H9 (cell line): ENCODE data around the gene DNAJB4. TPM values are rescaled to one million over a fixed set of nuclear protein-coding genes. Genes with fewer than 3 reads are reported as not detected.

Experiments used
- DNase-seq: peaks from one replicate; pipeline ENCODE4 v3.0.0-alpha.2; 2017
- H2AFZ ChIP-seq: one replicate; pipeline ENCODE4 v1.6.1; 2013; ENCODE audit warnings: mild to moderate bottlenecking, low read length, control low read depth, moderate library complexity
- H2AK5ac ChIP-seq: 2 replicates; pipeline ENCODE4 v1.6.1; 2013; ENCODE audit warnings: low read length, control low read depth, mixed read lengths; ENCODE audit not compliant: insufficient read length
- H2BK120ac ChIP-seq: one replicate; pipeline ENCODE4 v1.6.1; 2013; ENCODE audit warnings: low read depth, mild to moderate bottlenecking, low read length, control low read depth, inconsistent platforms; ENCODE audit not compliant: poor library complexity, severe bottlenecking
- H2BK12ac ChIP-seq: 2 replicates; pipeline ENCODE4 v1.6.1; 2013; ENCODE audit warnings: low read length, control low read depth, mixed read lengths, low read depth; ENCODE audit not compliant: insufficient read length
- H2BK15ac ChIP-seq: 2 replicates; pipeline ENCODE4 v1.6.1; 2013; ENCODE audit warnings: low read depth, low read length, control low read depth
- H2BK20ac ChIP-seq: one replicate; pipeline ENCODE4 v1.6.1; 2013; ENCODE audit warnings: low read depth, mild to moderate bottlenecking, low read length, control low read depth, inconsistent platforms; ENCODE audit not compliant: poor library complexity, severe bottlenecking
- H2BK5ac ChIP-seq: 2 replicates; pipeline ENCODE4 v1.6.1; 2013; ENCODE audit warnings: low read length, control low read depth, mixed read lengths; ENCODE audit not compliant: insufficient read length
- H3K14ac ChIP-seq: 2 replicates; pipeline ENCODE4 v1.6.1; 2013; ENCODE audit warnings: low read length, control low read depth; ENCODE audit not compliant: insufficient read depth
- H3K18ac ChIP-seq: 2 replicates; pipeline ENCODE4 v1.6.1; 2013; ENCODE audit warnings: low read depth, mild to moderate bottlenecking, mixed read lengths, low read length, control low read depth; ENCODE audit not compliant: insufficient read length
- H3K23ac ChIP-seq: 2 replicates; pipeline ENCODE4 v1.6.1; 2013; ENCODE audit warnings: low read length, control low read depth, mixed read lengths, low read depth; ENCODE audit not compliant: insufficient read length
- H3K23me2 ChIP-seq: 2 replicates; pipeline ENCODE4 v1.6.1; 2013; ENCODE audit warnings: low read depth, mild to moderate bottlenecking, mixed read lengths, low read length, control low read depth; ENCODE audit not compliant: insufficient read length, poor library complexity, severe bottlenecking
- H3K27ac ChIP-seq: 2 replicates; pipeline ENCODE4 v1.5.1; 2013; ENCODE audit warnings: low read length, control low read depth, mixed read lengths, low read depth; ENCODE audit not compliant: insufficient read length
- H3K27me3 ChIP-seq: 2 replicates; pipeline ENCODE4 v1.6.1; 2013; ENCODE audit warnings: low read length, control low read depth, inconsistent platforms; ENCODE audit not compliant: insufficient read depth
- H3K4ac ChIP-seq: 2 replicates; pipeline ENCODE4 v1.6.1; 2013; ENCODE audit warnings: low read depth, mild to moderate bottlenecking, control low read depth, inconsistent platforms, low read length, moderate library complexity
- H3K4me1 ChIP-seq: 2 replicates; pipeline ENCODE4 v1.6.1; 2013; ENCODE audit warnings: low read length, control low read depth, inconsistent platforms; ENCODE audit not compliant: insufficient read depth
- H3K4me2 ChIP-seq: 2 replicates; pipeline ENCODE4 v1.6.1; 2013; ENCODE audit warnings: low read length, control low read depth, mixed read lengths; ENCODE audit not compliant: insufficient read length, insufficient read depth
- H3K56ac ChIP-seq: 2 replicates; pipeline ENCODE4 v1.6.1; 2013; ENCODE audit warnings: low read depth, mild to moderate bottlenecking, mixed read lengths, low read length, control low read depth; ENCODE audit not compliant: insufficient read length
- H3K79me1 ChIP-seq: 2 replicates; pipeline ENCODE4 v1.6.1; 2013; ENCODE audit warnings: low read depth, mild to moderate bottlenecking, moderate library complexity, low read length, control low read depth, inconsistent platforms; ENCODE audit not compliant: insufficient read depth, poor library complexity, severe bottlenecking
- H3K79me2 ChIP-seq: 2 replicates; pipeline ENCODE4 v1.6.1; 2013; ENCODE audit warnings: low read length, control low read depth, inconsistent platforms; ENCODE audit not compliant: insufficient read depth
- H3K9ac ChIP-seq: 2 replicates; pipeline ENCODE4 v1.6.1; 2013; ENCODE audit warnings: low read length, control low read depth, mixed read lengths; ENCODE audit not compliant: insufficient read length; ENCODE audit errors: extremely low read depth
- H3K9me3 ChIP-seq: one replicate; pipeline ENCODE4 v1.6.1; 2013; ENCODE audit warnings: low read depth, low read length, inconsistent platforms; ENCODE audit not compliant: control insufficient read depth
- H3T11ph ChIP-seq: one replicate; pipeline ENCODE4 v1.6.1; 2013; ENCODE audit warnings: mild to moderate bottlenecking, low read length, control low read depth, inconsistent platforms
- H4K20me1 ChIP-seq: one replicate; pipeline ENCODE4 v1.6.1; 2013; ENCODE audit not compliant: control insufficient read depth, insufficient read length, insufficient read depth
- H4K5ac ChIP-seq: 2 replicates; pipeline ENCODE4 v1.6.1; 2013; ENCODE audit warnings: low read depth, mild to moderate bottlenecking, mixed read lengths, low read length, control low read depth; ENCODE audit not compliant: insufficient read length
- H4K8ac ChIP-seq: replicated peaks from 2 replicates; pipeline ENCODE4 v1.6.1; 2013; ENCODE audit warnings: low read length, control low read depth, mixed read lengths, low read depth; ENCODE audit not compliant: insufficient read length
- H4K91ac ChIP-seq: 2 replicates; pipeline ENCODE4 v1.6.1; 2013; ENCODE audit warnings: low read depth, mild to moderate bottlenecking, moderate library complexity, mixed read lengths, low read length, control low read depth; ENCODE audit not compliant: insufficient read length
- H3K27ac Mint-ChIP-seq, 3 experiments: 2 replicates in 2 of 3; 3 replicates in 1 of 3; pipeline ENCODE4 v1.8.0; 2020 to 2021; ENCODE audit warnings: mixed read lengths in 3 of 3, mild to moderate bottlenecking in 1 of 3, moderate library complexity in 1 of 3
- H3K27me3 Mint-ChIP-seq: 2 replicates; pipeline ENCODE4 v1.8.0; 2021; ENCODE audit warnings: low read depth, mild to moderate bottlenecking, moderate library complexity, mixed read lengths
- H3K36me3 Mint-ChIP-seq, 3 experiments: 2 replicates in 2 of 3; 3 replicates in 1 of 3; pipeline ENCODE4 v1.8.0; 2020 to 2021; ENCODE audit warnings: low read depth in 3 of 3, mixed read lengths in 3 of 3; ENCODE audit not compliant: insufficient read depth in 1 of 3
- H3K4me1 Mint-ChIP-seq, 2 experiments: 2 replicates each; pipeline ENCODE4 v1.8.0; 2020; ENCODE audit warnings: mixed read lengths in 2 of 2
- H3K4me3 Mint-ChIP-seq, 2 experiments: 2 replicates in 1 of 2; 3 replicates in 1 of 2; pipeline ENCODE4 v1.8.0; 2020 to 2021; ENCODE audit warnings: mild to moderate bottlenecking in 2 of 2, mixed read lengths in 2 of 2, moderate library complexity in 1 of 2
- H3K9me3 Mint-ChIP-seq, 2 experiments: 2 replicates in 1 of 2; 3 replicates in 1 of 2; pipeline ENCODE4 v1.8.0; 2020; ENCODE audit warnings: mild to moderate bottlenecking in 2 of 2, mixed read lengths in 2 of 2, moderate library complexity in 1 of 2
- CTCF ChIP-seq: fragments of 200-600 bp; sonication (generic); conservative IDR thresholded peaks from 3 replicates; pipeline ENCODE4 v1.8.0; 2021; ENCODE audit warnings: antibody characterized with exemption, mild to moderate bottlenecking
- WGBS: extraction: QIAGEN DNeasy Blood & Tissue Kit; methylation state at CpG from one replicate; pipeline ENCODE4 v1.1.7; 2013; ENCODE audit warnings: missing lambda C conversion rate, low lambda C conversion rate, mixed read lengths; ENCODE audit not compliant: insufficient read length; ENCODE audit errors: extremely low coverage; 5-methylcytosine and 5-hydroxymethylcytosine counted together
- total RNA-seq: library from RNA; stranded (reverse); gene quantifications from 2 replicates; pipeline ENCODE4 v1.2.1, GENCODE V29; 2021

The DNAJB4 gene
- total RNA-seq, 1 experiment from 2014 or later = 8.1 TPM

- H4K91ac ChIP-seq = no peak overlapping the region
- H3K18ac ChIP-seq = no peak overlapping the region
- H2AFZ ChIP-seq = no peak overlapping the region
- no peak for TF ChIP-seq CTCF
- no peak for DNase-seq
- no peaks in the 10 kb centered on the region for H3K27me3 Mint-ChIP-seq
- no CpG with 5 or more reads among the region's 1 CpG for WGBS
- H3K4me3 Mint-ChIP-seq = no peak overlapping the region
- no peaks in the 10 kb centered on the region for H3K27me3 ChIP-seq
- no peaks in the 10 kb centered on the region for H3K9me3 ChIP-seq
- no peak overlapping the region for H3K14ac ChIP-seq
- no peak overlapping the region for H3K9ac ChIP-seq
- peaks cover 37% of the 10 kb centered on the region for H3K79me2 ChIP-seq
- no peak overlapping the region for H3K4ac ChIP-seq
- no peak overlapping the region for H2AK5ac ChIP-seq
- H3T11ph ChIP-seq = no peak overlapping the region
- no peak overlapping the region for H3K56ac ChIP-seq
- no peak overlapping the region for H3K27ac ChIP-seq
- no peaks in the 10 kb centered on the region for H3K23me2 ChIP-seq
- no peak overlapping the region for H4K5ac ChIP-seq
- no peak overlapping the region for H2BK120ac ChIP-seq
- H3K4me2 ChIP-seq = no peak overlapping the region
- H3K4me1 Mint-ChIP-seq = peaks cover 16 to 23% of the 10 kb centered on the region in 2 experiments
- H3K79me1 ChIP-seq = peaks cover 3% of the 10 kb centered on the region
- H3K23ac ChIP-seq = no peak overlapping the region
- H2BK12ac ChIP-seq = no peak overlapping the region
- H3K36me3 Mint-ChIP-seq = peaks cover 33 to 63% (median 62%) of the 10 kb centered on the region in 3 experiments
- no peak overlapping the region for H3K27ac Mint-ChIP-seq
- no peak overlapping the region for H4K8ac ChIP-seq
- no peaks in the 10 kb centered on the region for H4K20me1 ChIP-seq
- no peak overlapping the region for H2BK20ac ChIP-seq
- no peaks in the 10 kb centered on the region for H3K9me3 Mint-ChIP-seq
- H2BK5ac ChIP-seq = no peak overlapping the region
- no peak overlapping the region for H2BK15ac ChIP-seq
- no peaks in the 10 kb centered on the region for H3K4me1 ChIP-seq
These were observed 34.5 kb upstream of the DNAJB4 start for GRCh38 chr1:77970192-77970591.
